EL (cell line): Measurements from ENCODE around the gene USP47.

ENCODE experiments used
- DNase-seq: peaks from one replicate; pipeline ENCODE4 v3.0.0-alpha.2; 2016

Gene USP47

GRCh38 chr11:11969380-11970215 is 127.8 kb downstream of the USP47 start:
- no peak for DNase-seq

GRCh38 chr11:11970556-11970955 is 128.8 kb downstream of the USP47 start:
- DNase-seq: no peak

- no peak for DNase-seq
These were observed 130.3 kb downstream of the USP47 start for GRCh38 chr11:11971906-11972547.

GRCh38 chr11:11972730-11973341 is 131.1 kb downstream of the USP47 start:
- DNase-seq: no peak

GRCh38 chr11:11973361-11973800 is 131.6 kb downstream of the USP47 start:
- peak; percentile 49 for DNase-seq

GRCh38 chr11:11973866-11974265 is 132.1 kb downstream of the USP47 start:
- no peak for DNase-seq

GRCh38 chr11:11975201-11976092 is 133.7 kb downstream of the USP47 start:
- DNase-seq: no peak

- DNase-seq: no peak
These were observed 134.8 kb downstream of the USP47 start for GRCh38 chr11:11976481-11977127.

- DNase-seq: peak; percentile 97
These were observed 135.6 kb downstream of the USP47 start for GRCh38 chr11:11977206-11977938.

- DNase-seq: no peak
These were observed 136.4 kb downstream of the USP47 start for GRCh38 chr11:11978098-11978637.

GRCh38 chr11:11978792-11979487 is 137.2 kb downstream of the USP47 start:
- peak; percentile 82 for DNase-seq

- DNase-seq: peak; percentile 79
These were observed 137.8 kb downstream of the USP47 start for GRCh38 chr11:11979488-11980117.

GRCh38 chr11:11980200-11980599 is 138.4 kb downstream of the USP47 start:
- DNase-seq: no peak

- peak; percentile 57 for DNase-seq
These were observed 139.1 kb downstream of the USP47 start for GRCh38 chr11:11980841-11981308.

GRCh38 chr11:11981364-11981763 is 139.6 kb downstream of the USP47 start:
- no peak for DNase-seq

GRCh38 chr11:11981840-11982239 is 140.1 kb downstream of the USP47 start:
- no peak for DNase-seq

GRCh38 chr11:11982461-11982860 is 140.7 kb downstream of the USP47 start:
- no peak for DNase-seq

GRCh38 chr11:11982975-11983374 is 141.2 kb downstream of the USP47 start:
- DNase-seq: peak; percentile 55

GRCh38 chr11:11983427-11983826 is 141.7 kb downstream of the USP47 start:
- DNase-seq: no peak

- no peak for DNase-seq
These were observed 142.8 kb downstream of the USP47 start for GRCh38 chr11:11984563-11984962.
